ENCODE data around the gene TMEM132D.

The TMEM132D gene

DNA sequence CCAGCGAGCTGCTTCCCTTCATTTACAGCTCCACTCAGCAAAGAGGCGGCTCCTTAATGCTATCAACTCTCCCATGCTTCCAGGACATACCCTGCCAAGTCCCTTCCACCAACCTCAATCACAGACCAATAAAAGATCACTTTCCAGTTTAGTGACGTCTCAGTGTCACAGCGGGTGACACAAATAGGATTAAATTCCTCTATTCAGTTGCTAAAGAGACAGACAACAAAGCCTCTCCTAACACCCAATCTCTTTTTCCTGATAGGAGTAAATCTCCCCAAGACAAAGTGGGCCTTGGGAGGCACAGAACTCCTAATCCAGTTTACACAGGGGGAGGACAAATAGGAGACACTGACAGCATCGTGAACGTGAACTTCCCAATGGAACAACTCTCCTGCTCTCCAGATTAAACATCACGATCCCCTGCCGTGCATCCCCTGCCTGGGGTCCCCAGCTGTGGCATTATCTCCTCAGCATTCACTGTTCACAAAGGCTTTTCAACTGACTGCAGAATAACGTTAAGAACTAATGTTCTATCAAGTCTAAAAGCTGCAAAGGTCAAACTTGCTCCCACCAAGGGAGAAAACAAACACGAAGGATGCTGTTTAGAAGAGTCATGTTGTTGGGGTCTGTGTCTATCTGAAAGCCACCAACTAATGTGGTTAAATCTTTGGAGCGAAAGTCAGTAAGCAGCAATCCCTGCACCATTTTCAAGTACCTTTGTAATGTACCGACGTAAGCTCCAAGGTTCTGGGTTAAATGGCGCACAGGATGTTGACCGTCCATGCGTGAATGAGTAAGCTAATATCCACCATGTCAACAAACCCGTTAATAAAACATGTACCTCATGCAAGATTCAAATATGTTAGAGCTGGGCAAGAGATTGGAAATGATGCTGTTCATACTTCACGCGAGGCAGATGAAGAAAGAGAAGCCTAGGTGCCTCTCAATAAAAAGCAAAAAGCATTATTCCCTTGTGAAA is 31.5 kb downstream of the TMEM132D start:
- TF ChIP-seq, protein P1, sequence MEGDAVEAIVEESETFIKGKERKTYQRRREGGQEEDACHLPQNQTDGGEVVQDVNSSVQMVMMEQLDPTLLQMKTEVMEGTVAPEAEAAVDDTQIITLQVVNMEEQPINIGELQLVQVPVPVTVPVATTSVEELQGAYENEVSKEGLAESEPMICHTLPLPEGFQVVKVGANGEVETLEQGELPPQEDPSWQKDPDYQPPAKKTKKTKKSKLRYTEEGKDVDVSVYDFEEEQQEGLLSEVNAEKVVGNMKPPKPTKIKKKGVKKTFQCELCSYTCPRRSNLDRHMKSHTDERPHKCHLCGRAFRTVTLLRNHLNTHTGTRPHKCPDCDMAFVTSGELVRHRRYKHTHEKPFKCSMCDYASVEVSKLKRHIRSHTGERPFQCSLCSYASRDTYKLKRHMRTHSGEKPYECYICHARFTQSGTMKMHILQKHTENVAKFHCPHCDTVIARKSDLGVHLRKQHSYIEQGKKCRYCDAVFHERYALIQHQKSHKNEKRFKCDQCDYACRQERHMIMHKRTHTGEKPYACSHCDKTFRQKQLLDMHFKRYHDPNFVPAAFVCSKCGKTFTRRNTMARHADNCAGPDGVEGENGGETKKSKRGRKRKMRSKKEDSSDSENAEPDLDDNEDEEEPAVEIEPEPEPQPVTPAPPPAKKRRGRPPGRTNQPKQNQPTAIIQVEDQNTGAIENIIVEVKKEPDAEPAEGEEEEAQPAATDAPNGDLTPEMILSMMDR (conservative IDR thresholded peaks at IDR 0.05; ENCODE audit: low read depth, low read length): no peak
- H3K4me3 ChIP-seq (ENCODE audit: low read length): no peak overlapping the region
- DNase-seq (ENCODE audit: low read depth): no peak

DNA sequence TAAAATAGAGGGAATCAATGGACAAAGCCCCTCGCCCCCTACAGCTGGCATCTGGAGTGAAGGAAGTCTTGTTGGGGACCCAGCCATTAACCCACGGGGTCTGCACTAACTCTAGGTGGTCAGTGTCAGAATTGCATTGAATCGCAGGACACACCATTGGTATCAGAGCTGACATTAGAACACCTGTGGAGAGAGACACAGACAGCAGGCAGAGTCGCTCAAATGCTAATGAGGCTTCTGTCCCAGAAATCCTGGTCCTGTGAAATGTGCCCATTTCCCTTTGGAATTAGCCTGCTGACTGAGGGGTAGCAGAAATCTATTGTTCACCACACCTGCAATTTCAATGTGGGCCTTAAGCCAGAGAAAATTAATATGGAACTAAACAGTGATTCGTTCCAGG is 33.0 kb downstream of the TMEM132D start:
- TF ChIP-seq, protein P1 (conservative IDR thresholded peaks at IDR 0.05; ENCODE audit: low read depth, low read length): no peak

DNA sequence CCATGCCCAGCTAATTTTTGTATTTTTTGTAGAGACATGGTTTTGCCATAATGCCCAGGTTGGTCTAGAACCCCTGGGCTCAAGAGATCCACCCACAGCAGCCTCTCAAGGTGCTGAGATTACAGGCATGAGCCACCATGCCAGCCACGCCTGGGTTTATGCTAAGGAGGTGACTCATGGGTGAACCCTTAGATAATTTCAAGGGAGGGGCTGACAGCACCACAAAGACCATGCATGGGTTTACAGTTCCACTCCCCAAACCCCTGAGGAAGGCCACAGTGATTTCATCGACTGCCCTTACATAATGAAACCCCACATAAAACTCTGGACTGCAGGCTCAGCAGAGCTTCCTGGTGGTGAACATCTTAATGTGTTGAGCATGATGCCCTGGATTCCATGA is 33.7 kb downstream of the TMEM132D start:
- TF ChIP-seq, protein P1 (conservative IDR thresholded peaks at IDR 0.05; ENCODE audit: low read depth, low read length): no peak
- no peak overlapping the region for H3K4me3 ChIP-seq (ENCODE audit: low read length)
- no peak for DNase-seq (ENCODE audit: low read depth)

More for the DNA sequence above, 33.0 kb downstream of the TMEM132D start:
- no peak overlapping the region for H3K4me3 ChIP-seq (ENCODE audit: low read length)
- DNase-seq (ENCODE audit: low read depth): no peak

DNA sequence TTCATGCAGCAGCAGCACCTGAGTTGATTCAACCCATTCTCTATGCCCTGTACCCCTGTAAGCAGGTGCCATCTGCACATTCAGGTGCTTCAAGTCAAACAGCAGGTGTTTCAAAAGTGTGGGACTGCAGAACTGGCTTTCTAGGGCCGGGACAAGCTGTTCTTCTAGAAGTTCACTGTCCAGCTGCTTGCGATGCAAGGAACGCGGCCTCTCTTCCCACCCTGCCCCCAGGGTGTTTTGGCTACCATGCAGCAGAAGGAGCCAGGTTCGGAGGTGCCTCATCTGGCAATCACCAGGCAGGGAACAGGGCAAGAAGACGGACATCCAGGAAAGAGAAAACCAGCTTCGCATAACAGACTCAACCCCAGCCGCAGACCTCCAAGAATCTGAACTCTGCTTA is 35.2 kb downstream of the TMEM132D start:
- TF ChIP-seq, protein P1 (conservative IDR thresholded peaks at IDR 0.05; ENCODE audit: low read depth, low read length): no peak
- H3K4me3 ChIP-seq (ENCODE audit: low read length): no peak overlapping the region
- DNase-seq (ENCODE audit: low read depth): no peak

DNA sequence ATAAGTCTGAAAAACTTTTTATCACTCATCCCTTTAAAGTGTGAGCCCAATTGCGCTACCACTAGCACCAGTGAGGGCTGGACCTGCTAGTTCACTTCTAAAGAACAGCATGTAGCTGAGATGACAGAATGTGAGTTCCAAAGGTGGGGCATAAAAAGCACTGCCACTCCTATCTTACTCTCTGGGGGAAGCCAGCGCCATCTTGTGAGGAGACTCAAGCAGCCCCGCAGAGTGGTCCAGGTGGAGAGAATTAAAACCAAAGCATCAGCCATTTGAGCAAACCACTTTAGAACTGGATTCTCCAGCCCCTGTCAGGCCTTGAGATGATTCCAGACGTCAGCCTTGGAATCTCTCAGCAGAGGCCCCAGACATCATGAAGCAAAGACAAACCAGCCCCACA is 39.9 kb downstream of the TMEM132D start:
- DNase-seq (ENCODE audit: low read depth): no peak
- no peak overlapping the region for H3K4me3 ChIP-seq (ENCODE audit: low read length)
- TF ChIP-seq, protein P1 (conservative IDR thresholded peaks at IDR 0.05; ENCODE audit: low read depth, low read length): no peak

DNA sequence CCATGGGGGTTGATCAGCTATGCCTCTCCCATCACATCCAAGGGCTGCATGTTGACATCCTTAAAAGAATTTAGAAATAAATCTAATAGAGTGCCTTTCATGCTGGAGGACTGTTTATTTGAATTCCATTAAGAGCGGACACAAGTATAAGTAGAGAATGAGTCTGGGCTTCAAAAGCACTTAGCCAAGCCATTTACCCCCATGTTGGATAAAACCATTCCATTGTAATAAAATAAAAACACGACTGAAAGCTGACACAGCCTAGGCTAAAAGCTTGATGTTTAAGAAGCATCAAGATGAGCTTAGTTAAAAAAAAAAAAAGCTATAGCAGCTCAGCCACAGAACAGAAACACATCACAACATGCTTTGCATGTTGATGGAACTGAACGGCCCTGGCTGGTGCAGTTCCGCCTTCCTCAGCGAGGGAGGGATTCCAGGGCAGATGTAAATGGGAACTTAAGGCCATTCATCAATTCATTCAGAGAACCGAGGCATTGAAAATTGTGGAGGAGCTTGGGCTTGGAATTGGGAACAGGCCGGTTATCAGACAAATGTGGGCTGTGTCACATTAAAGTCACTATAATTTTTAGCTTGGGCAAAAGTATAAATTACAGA is 41.2 kb downstream of the TMEM132D start:
- TF ChIP-seq, protein P1 (conservative IDR thresholded peaks at IDR 0.05; ENCODE audit: low read depth, low read length): no peak
- no peak overlapping the region for H3K4me3 ChIP-seq (ENCODE audit: low read length)

More for the DNA sequence above, 41.2 kb downstream of the TMEM132D start:
- DNase-seq (ENCODE audit: low read depth): no peak

All from retinal pigment epithelial cell (primary cell).